Fibroblast of peridontal ligament (primary cell): ENCODE results near the gene KCNQ5.

Experiments used
- DNase-seq: peaks from one replicate; pipeline ENCODE4 v3.0.0-alpha.2; 2010; ENCODE audit errors: extremely low read depth

Gene KCNQ5

GRCh38 chr6:73242001-73242400, 620.1 kb downstream of the KCNQ5 start:
- no peak for DNase-seq
